A549 treated with Hydrocortisone at 1 μM for 4 hours (cell line): ENCODE data around the gene CNPPD1. TPM values are rescaled to one million over a fixed set of nuclear protein-coding genes. Genes with fewer than 3 reads are reported as not detected.

ENCODE experiments used
- total RNA-seq: library from RNA; stranded (reverse); fragments of 200-300 nt; extraction: Qiagen RNA extraction; gene quantifications from 5 replicates; pipeline ENCODE4 v1.2.3, GENCODE V29; 2022

The CNPPD1 gene
- total RNA-seq = 42.9 to 47.2 TPM (median 45.1 TPM) in 5 replicates

GRCh38 chr2:219176818-219177551 lies at the start of gene CNPPD1:
CNPPD1 (minus strand) TSS chr2:219176925; CDS start chr2:219176828, 97 bp downstream.

GRCh38 chr2:219218732-219219701 lies 42.3 kb upstream of the CNPPD1 start, which contains the start of gene ABCB6:
ABCB6 (minus strand) TSS chr2:219218958; CDS start chr2:219218673, 285 bp downstream.

GRCh38 chr2:219206328-219207133 lies 29.8 kb upstream of the CNPPD1 start, which contains the start of gene ZFAND2B:
ZFAND2B (plus strand) TSS chr2:219206782; CDS start chr2:219206988, 206 bp downstream.

GRCh38 chr2:219177552-219178376 lies 1.0 kb upstream of the CNPPD1 start, which contains the start of gene RETREG2:
RETREG2 (plus strand) TSS chr2:219178275; CDS start chr2:219178353, 78 bp downstream.

GRCh38 chr2:219169930-219170654 lies 6.6 kb downstream of the CNPPD1 start, which contains the start of gene SLC23A3:
SLC23A3 (minus strand) TSS chr2:219170029; CDS start chr2:219169984, 45 bp downstream.

GRCh38 chr2:219160186-219161017 lies 16.3 kb downstream of the CNPPD1 start, which contains the start of gene NHEJ1:
NHEJ1 (minus strand) TSS chr2:219160815; CDS start chr2:219158362, 2,453 bp downstream.

Other genes starting within 250 kb of the CNPPD1 start
- gene CDK5R2, start 217.3 kb downstream of the CNPPD1 start, total RNA-seq = 4.4 to 6.8 TPM (median 6.5 TPM) in 5 replicates
- gene FEV, start 191.7 kb downstream of the CNPPD1 start, total RNA-seq = not detected in 5 replicates
- not detected in 5 replicates for gene CRYBA2, start 183.5 kb downstream of the CNPPD1 start, total RNA-seq
- 0.07 to 0.29 TPM (median 0.20 TPM) in 5 replicates for gene CFAP65, start 135.4 kb downstream of the CNPPD1 start, total RNA-seq
- gene IHH, start 116.0 kb downstream of the CNPPD1 start, total RNA-seq = 0.41 to 0.82 TPM (median 0.59 TPM) in 5 replicates
- 15.3 to 21.1 TPM (median 16.6 TPM) in 5 replicates for gene NHEJ1, start 16.1 kb downstream of the CNPPD1 start, total RNA-seq
- gene SLC23A3, start 6.9 kb downstream of the CNPPD1 start, total RNA-seq = 0.29 to 0.82 TPM (median 0.65 TPM) in 5 replicates
- gene RETREG2, start 1.4 kb upstream of the CNPPD1 start, total RNA-seq = 69.9 to 85.9 TPM (median 81.8 TPM) in 5 replicates
- gene ZFAND2B, start 29.9 kb upstream of the CNPPD1 start, total RNA-seq = 17.3 to 21.3 TPM (median 20.1 TPM) in 5 replicates
- 21.9 to 29.4 TPM (median 27.3 TPM) in 5 replicates for gene ABCB6, start 42.0 kb upstream of the CNPPD1 start, total RNA-seq
- 37.7 to 55.7 TPM (median 44.1 TPM) in 5 replicates for gene ATG9A, start 52.7 kb upstream of the CNPPD1 start, total RNA-seq
- 12.0 to 17.8 TPM (median 16.4 TPM) in 5 replicates for gene ANKZF1, start 52.9 kb upstream of the CNPPD1 start, total RNA-seq
- 6.2 to 7.6 TPM (median 6.9 TPM) in 5 replicates for gene GLB1L, start 68.5 kb upstream of the CNPPD1 start, total RNA-seq
- 28.8 to 33.9 TPM (median 29.3 TPM) in 5 replicates for gene STK16, start 68.6 kb upstream of the CNPPD1 start, total RNA-seq
- 0.15 to 0.33 TPM (median 0.20 TPM) in 5 replicates for gene TUBA4B, start 76.3 kb upstream of the CNPPD1 start, total RNA-seq
- 251 to 336 TPM (median 266 TPM) in 5 replicates for gene TUBA4A, start 77.0 kb upstream of the CNPPD1 start, total RNA-seq
- 34.1 to 40.5 TPM (median 37.7 TPM) in 5 replicates for gene DNAJB2, start 102.4 kb upstream of the CNPPD1 start, total RNA-seq
- gene PTPRN, start 132.5 kb upstream of the CNPPD1 start, total RNA-seq = 1.0 to 1.5 TPM (median 1.2 TPM) in 5 replicates
- not detected in 5 replicates for gene RESP18, start 155.8 kb upstream of the CNPPD1 start, total RNA-seq
- gene DNPEP, start 211.0 kb upstream of the CNPPD1 start, total RNA-seq = 58.3 to 67.2 TPM (median 62.6 TPM) in 5 replicates
- gene DES, start 241.5 kb upstream of the CNPPD1 start, total RNA-seq = 0.23 to 0.93 TPM (median 0.51 TPM) in 5 replicates